SK-N-SH (cell line): ENCODE data around the gene POFUT2. TPM values are rescaled to one million over a fixed set of nuclear protein-coding genes. Genes with fewer than 3 reads are reported as not detected.
A peak's percentile ranks its signal among the peaks of the same experiment; 100 is the strongest.

Experiments
- CTCF ChIA-PET: fragments of 300-600, 350-600 bp; formaldehyde crosslinking; extraction: SDS; loops from one replicate; lab custom pipeline; 2021; lab: Yijun Ruan, JAX
- POLR2A ChIA-PET: fragments of 350-600 bp; sonication (Branson Sonifier 250); formaldehyde crosslinking; extraction: SDS; loops from one replicate; lab custom pipeline; 2020; ENCODE audit warnings: antibody characterized with exemption, inconsistent platforms; lab: Yijun Ruan, JAX
- DNase-seq: peaks from one replicate; pipeline ENCODE4 v3.0.0; 2012
- H2AFZ ChIP-seq: fragments of 200-600 bp; sonication (generic); 2 replicates; pipeline ENCODE4 v1.8.1; 2016; ENCODE audit warnings: antibody characterized with exemption, mild to moderate bottlenecking, low read depth
- H3F3A ChIP-seq: fragments of 200-600 bp; sonication (generic); replicated peaks from 2 replicates; pipeline ENCODE3; 2016; ENCODE audit warnings: antibody characterized with exemption, mild to moderate bottlenecking; ENCODE audit not compliant: insufficient read depth
- H3K27ac ChIP-seq, 2 experiments: fragments of 200-500 bp in 1 of 2; fragments of 200-600 bp in 1 of 2; sonication (Bioruptor generic) in 1 of 2; sonication (generic), shearing (Covaris generic) in 1 of 2; 2 replicates each; pipeline versions ENCODE4 v1.5.1 to v1.6.1; 2014 to 2016; ENCODE audit warnings: low read depth in 2 of 2, inconsistent platforms in 1 of 2, low read length in 1 of 2, mild to moderate bottlenecking in 1 of 2, mixed read lengths in 1 of 2
- H3K27me3 ChIP-seq: fragments of 200-600 bp; sonication (generic), shearing (Covaris generic); 2 replicates; pipeline ENCODE4 v1.6.1; 2016; ENCODE audit warnings: mixed run types; ENCODE audit not compliant: insufficient read depth
- H3K36me3 ChIP-seq, 2 experiments: fragments of 200-500 bp in 1 of 2; fragments of 200-600 bp in 1 of 2; sonication (Bioruptor generic) in 1 of 2; sonication (generic) in 1 of 2; replicated peaks in 1 of 2; 2 replicates each; pipeline versions ENCODE3 to v1.5.1; 2014 to 2016; ENCODE audit warnings: low read length in 1 of 2, mild to moderate bottlenecking in 1 of 2; ENCODE audit not compliant: insufficient read depth in 2 of 2, control insufficient read depth in 1 of 2
- H3K4me1 ChIP-seq, 2 experiments: fragments of 200-500 bp in 1 of 2; fragments of 200-600 bp in 1 of 2; sonication (Bioruptor generic) in 1 of 2; sonication (generic), shearing (Covaris generic) in 1 of 2; 2 replicates each; pipeline versions ENCODE4 v1.5.1 to v1.6.1; 2014 to 2016; ENCODE audit warnings: low read depth in 1 of 2, low read length in 1 of 2, mixed run types in 1 of 2; ENCODE audit not compliant: insufficient read depth in 2 of 2, control insufficient read depth in 1 of 2
- H3K4me2 ChIP-seq: fragments of 200-600 bp; sonication (generic), shearing (Covaris generic); 2 replicates; pipeline ENCODE4 v1.6.1; 2017; ENCODE audit warnings: mixed run types
- H3K4me3 ChIP-seq, 2 experiments: fragments of 200-500 bp in 1 of 2; fragments of 200-600 bp in 1 of 2; sonication (Bioruptor generic) in 1 of 2; sonication (generic), shearing (Covaris generic) in 1 of 2; 2 replicates each; pipeline versions ENCODE4 v1.5.1 to v1.8.1; 2014 to 2016; ENCODE audit warnings: low read depth in 2 of 2, inconsistent platforms in 1 of 2, low read length in 1 of 2, mild to moderate bottlenecking in 1 of 2, mixed read lengths in 1 of 2, moderate library complexity in 1 of 2
- H3K79me2 ChIP-seq: fragments of 200-600 bp; sonication (generic); 2 replicates; pipeline ENCODE4 v1.8.1; 2017; ENCODE audit warnings: mild to moderate bottlenecking; ENCODE audit not compliant: insufficient read depth
- H3K9ac ChIP-seq: fragments of 200-600 bp; sonication (generic); 2 replicates; pipeline ENCODE4 v1.6.1; 2017; ENCODE audit warnings: mixed run types
- H3K9me2 ChIP-seq: fragments of 200-600 bp; sonication (generic); 2 replicates; pipeline ENCODE4 v1.6.1; 2017; ENCODE audit warnings: mixed run types
- H3K9me3 ChIP-seq: fragments of 200-600 bp; sonication (generic); 2 replicates; pipeline ENCODE4 v1.6.1; 2017; ENCODE audit warnings: mixed run types, mild to moderate bottlenecking, moderate library complexity
- H4K20me1 ChIP-seq: fragments of 200-600 bp; sonication (generic); 2 replicates; pipeline ENCODE4 v1.6.1; 2017; ENCODE audit warnings: mild to moderate bottlenecking, mixed run types; ENCODE audit not compliant: insufficient read depth
- CHD2 ChIP-seq: fragments of 150-350 bp; IDR thresholded peaks from 2 replicates; pipeline ENCODE4 v1.6.1; 2018; ENCODE audit warnings: low read length; ENCODE audit not compliant: partially characterized antibody
- ELF1 ChIP-seq: IDR thresholded peaks from 2 replicates; pipeline ENCODE4 v1.4.0; 2012
- EP300 ChIP-seq, 2 experiments: IDR thresholded peaks; 2 replicates each; pipeline versions ENCODE4 v1.4.0 to v1.6.1; 2012; ENCODE audit warnings: borderline replicate concordance in 1 of 2, low read depth in 1 of 2, low read length in 1 of 2
- EZH2phosphoT487 ChIP-seq: fragments of 200-600 bp; sonication (generic); IDR thresholded peaks from 2 replicates; pipeline ENCODE4 v1.6.1; 2017; ENCODE audit warnings: low read depth, mixed run types, mild to moderate bottlenecking, antibody characterized with exemption, moderate library complexity, borderline replicate concordance
- FOXJ3 ChIP-seq: sonication (generic); formaldehyde crosslinking; IDR thresholded peaks from 2 replicates; pipeline ENCODE4 v1.5.1; 2020; ENCODE audit warnings: mild to moderate bottlenecking, missing genetic modification reagents
- GABPA ChIP-seq: IDR thresholded peaks from 2 replicates; pipeline ENCODE4 v1.4.0; 2012; ENCODE audit warnings: low read depth, mild to moderate bottlenecking
- GATA2 ChIP-seq: sonication (generic); formaldehyde crosslinking; IDR thresholded peaks from 2 replicates; pipeline ENCODE4 v1.5.0; 2020; ENCODE audit warnings: mild to moderate bottlenecking, missing genetic modification reagents
- MXI1 ChIP-seq: IDR thresholded peaks from 2 replicates; pipeline ENCODE4 v1.6.1; 2012; ENCODE audit warnings: mild to moderate bottlenecking, low read depth, low read length, improper control_type of control experiment
- NFIC ChIP-seq: IDR thresholded peaks from 2 replicates; pipeline ENCODE4 v1.4.0; 2012; ENCODE audit warnings: borderline replicate concordance
- NRF1 ChIP-seq: IDR thresholded peaks from 2 replicates; pipeline ENCODE4 v1.6.1; 2012; ENCODE audit warnings: low read depth, mild to moderate bottlenecking, low read length
- POLR2AphosphoS5 ChIP-seq: IDR thresholded peaks from 2 replicates; pipeline ENCODE4 v1.6.1; 2012; ENCODE audit warnings: low read depth, low read length
- RCOR1 ChIP-seq: fragments of 150-350 bp; IDR thresholded peaks from 2 replicates; pipeline ENCODE4 v1.6.1; 2017; ENCODE audit warnings: antibody characterized with exemption, low read length
- RXRA ChIP-seq: IDR thresholded peaks from 2 replicates; pipeline ENCODE4 v1.4.0; 2012; ENCODE audit warnings: low read depth, mild to moderate bottlenecking, borderline replicate concordance
- SMC3 ChIP-seq: IDR thresholded peaks from 2 replicates; pipeline ENCODE4 v1.6.1; 2012; ENCODE audit warnings: low read depth, low read length, improper control_type of control experiment
- TAF1 ChIP-seq: IDR thresholded peaks from 2 replicates; pipeline ENCODE4 v1.6.1; 2012; ENCODE audit warnings: low read depth, mild to moderate bottlenecking, low read length, moderate library complexity, borderline replicate concordance
- TCF12 ChIP-seq: IDR thresholded peaks from 2 replicates; pipeline ENCODE4 v1.4.0; 2012
- USF2 ChIP-seq: fragments of 150-350 bp; IDR thresholded peaks from 2 replicates; pipeline ENCODE4 v1.6.1; 2017; ENCODE audit warnings: antibody characterized with exemption, low read length, low read depth, borderline replicate concordance
- WGBS: methylation state at CpG from one replicate; pipeline ENCODE4 v1.1.6; 2017; ENCODE audit warnings: low lambda C conversion rate; 5-methylcytosine and 5-hydroxymethylcytosine counted together
- polyA plus RNA-seq, 3 experiments: library from polyadenylated mRNA; depleted of rRNA; stranded (reverse); fragments of >200 nt; gene quantifications; 2 replicates each; pipeline ENCODE4 v1.2.3, GENCODE V29; 2012
- TF ChIP-seq, protein P1 (sequence below): IDR thresholded peaks from 2 replicates; pipeline ENCODE4; 2012

POFUT2 gene
- polyA plus RNA-seq, 1 of the 3 experiments (the other 2 are of a cell fraction) = 53.3 TPM

GRCh38 chr21:45291613-45292398 is 4.1 kb upstream of the POFUT2 start:
- WGBS = 89% methylated on average over 21 of the region's 34 CpGs
- no peaks in the 10 kb centered on the region; the same call in 1 of the 2 replicates for H3K9me3 ChIP-seq
- H3K4me2 ChIP-seq = no peak overlapping the region
- H3K79me2 ChIP-seq = peaks cover 20% of the 10 kb centered on the region
- H3K9ac ChIP-seq = no peak overlapping the region; the same call in 1 of the 2 replicates
- no peak overlapping the region for H3K4me3 ChIP-seq
- peaks cover under 1% of the 10 kb centered on the region for H4K20me1 ChIP-seq
- peaks cover 16% of the 10 kb centered on the region for H3F3A ChIP-seq
- ChIA-PET CTCF (interaction anchor here (0.8 to 15.7 kb wide), 32 partner anchors 13 to 342 kb away, joined by 3 to 271 read pairs (median 5); no protein-coding TSS in a partner anchor), POLR2A (interaction anchor here (0.8 to 1.6 kb wide), 2 partner anchors 152 to 154 kb away, joined by 3 to 4 read pairs; no protein-coding TSS in a partner anchor)
- peak overlapping the region in 1 of 2 experiments; percentile 18; a peak in 1 of 4 replicates for H3K27ac ChIP-seq
- peaks cover 9 to 49% of the 10 kb centered on the region in 2 experiments; a peak in 1 of 4 replicates for H3K4me1 ChIP-seq
- TF ChIP-seq NRF1 (no peak), TCF12 (no peak), RXRA (no peak), FOXJ3 (CRISPR knock-in tag) (no peak), CHD2 (no peak), EZH2phosphoT487 (no peak), ELF1 (no peak), EP300 (IDR thresholded peaks at IDR 0.05; ENCODE audit: borderline replicate concordance in 1 of 2, low read depth in 1 of 2, low read length in 1 of 2) (no peak)
- TF ChIP-seq, protein P1, sequence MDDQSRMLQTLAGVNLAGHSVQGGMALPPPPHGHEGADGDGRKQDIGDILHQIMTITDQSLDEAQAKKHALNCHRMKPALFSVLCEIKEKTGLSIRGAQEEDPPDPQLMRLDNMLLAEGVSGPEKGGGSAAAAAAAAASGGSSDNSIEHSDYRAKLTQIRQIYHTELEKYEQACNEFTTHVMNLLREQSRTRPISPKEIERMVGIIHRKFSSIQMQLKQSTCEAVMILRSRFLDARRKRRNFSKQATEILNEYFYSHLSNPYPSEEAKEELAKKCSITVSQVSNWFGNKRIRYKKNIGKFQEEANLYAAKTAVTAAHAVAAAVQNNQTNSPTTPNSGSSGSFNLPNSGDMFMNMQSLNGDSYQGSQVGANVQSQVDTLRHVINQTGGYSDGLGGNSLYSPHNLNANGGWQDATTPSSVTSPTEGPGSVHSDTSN = no peak
- TF ChIP-seq, all 33 proteins: peak for 0
- H3K36me3 ChIP-seq = peaks cover 0 to 12% of the 10 kb centered on the region in 2 experiments
- H3K9me2 ChIP-seq = no peaks in the 10 kb centered on the region
- DNase-seq = peak; percentile 33
- no peak overlapping the region for H2AFZ ChIP-seq
- no peaks in the 10 kb centered on the region for H3K27me3 ChIP-seq

DNA sequence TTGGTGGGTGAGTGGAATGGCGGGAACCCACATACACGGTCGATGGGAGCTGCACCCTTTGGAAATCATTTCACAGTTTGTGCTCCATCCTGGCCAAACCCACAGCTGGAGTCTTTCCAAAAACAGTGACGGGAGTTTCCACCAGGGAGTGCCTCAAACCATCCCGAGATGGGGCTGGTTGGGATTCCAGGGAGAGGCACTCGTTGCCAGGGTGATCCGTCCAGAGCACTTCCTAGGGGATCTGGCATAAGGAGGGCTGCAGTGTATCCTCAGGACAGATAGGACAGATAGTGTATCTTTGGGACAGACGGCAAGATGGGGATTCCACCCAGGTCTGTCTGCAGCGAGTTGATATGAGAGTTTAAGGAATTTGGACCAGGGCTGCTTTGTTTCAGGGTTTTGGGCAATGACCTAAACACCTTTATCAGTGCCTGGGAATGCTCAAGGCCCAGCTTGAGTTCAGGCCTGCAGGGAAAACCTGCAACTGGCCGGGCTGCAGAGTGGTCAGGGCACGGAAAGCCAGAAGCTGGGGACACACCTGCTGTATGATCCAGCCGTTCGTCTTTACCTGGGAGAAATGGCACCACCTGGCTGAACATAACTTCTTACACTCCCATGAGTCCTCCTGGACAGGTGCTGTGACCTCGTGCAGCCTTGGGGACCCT is 3.4 kb upstream of the POFUT2 start:
- ChIA-PET CTCF (interaction anchor here (0.9 to 15.7 kb wide), 14 partner anchors 8 to 152 kb away, joined by 3 to 271 read pairs (median 6); no protein-coding TSS in a partner anchor), POLR2A (interaction anchor here (1.6 kb wide), 1 partner anchor 151 kb away, joined by 3 read pairs; no protein-coding TSS in a partner anchor)
- Histone ChIP-seq H3K27me3 (no peaks in the 10 kb centered on the region), H3K9me3 (no peaks in the 10 kb centered on the region), H3K4me1 (peaks cover 9 to 53% of the 10 kb centered on the region in 2 experiments; a peak in 1 of 4 replicates), H3K9ac (no peak overlapping the region), H3K9me2 (no peaks in the 10 kb centered on the region), H2AFZ (no peak overlapping the region), H4K20me1 (peaks cover 8% of the 10 kb centered on the region), H3K4me2 (no peak overlapping the region), H3K79me2 (peaks cover 21% of the 10 kb centered on the region), H3F3A (peaks cover 11% of the 10 kb centered on the region), H3K27ac (no peak overlapping the region; a peak in 1 of 4 replicates), H3K4me3 (no peak overlapping the region), H3K36me3 (peaks cover 3 to 13% of the 10 kb centered on the region in 2 experiments)
- 81% methylated on average over 12 of the region's 14 CpGs for WGBS
- DNase-seq = peak; percentile 30
- no peak for TF ChIP-seq GATA2 (CRISPR knock-in tag)
- TF ChIP-seq ELF1 = no peak
- TF ChIP-seq GABPA = no peak
- TF ChIP-seq RXRA = no peak
- TF ChIP-seq MXI1 = no peak
- no peak for TF ChIP-seq USF2
- no peak for TF ChIP-seq TAF1
- TF ChIP-seq POLR2AphosphoS5 = no peak
- no peak for TF ChIP-seq NFIC
- no peak for TF ChIP-seq SMC3
- no peak for TF ChIP-seq RCOR1
